ENCODE results near the gene EPN3.

Gene EPN3

GRCh38 chr17:50565402-50566350 is 33.1 kb downstream of the EPN3 start:
- no peak for DNase-seq (ENCODE audit: low read depth in 2 of 2, low spot score in 1 of 2)

GRCh38 chr17:50566886-50567285 is 34.4 kb downstream of the EPN3 start:
- DNase-seq (ENCODE audit: low read depth in 2 of 2, low spot score in 1 of 2), result no peak

DNA sequence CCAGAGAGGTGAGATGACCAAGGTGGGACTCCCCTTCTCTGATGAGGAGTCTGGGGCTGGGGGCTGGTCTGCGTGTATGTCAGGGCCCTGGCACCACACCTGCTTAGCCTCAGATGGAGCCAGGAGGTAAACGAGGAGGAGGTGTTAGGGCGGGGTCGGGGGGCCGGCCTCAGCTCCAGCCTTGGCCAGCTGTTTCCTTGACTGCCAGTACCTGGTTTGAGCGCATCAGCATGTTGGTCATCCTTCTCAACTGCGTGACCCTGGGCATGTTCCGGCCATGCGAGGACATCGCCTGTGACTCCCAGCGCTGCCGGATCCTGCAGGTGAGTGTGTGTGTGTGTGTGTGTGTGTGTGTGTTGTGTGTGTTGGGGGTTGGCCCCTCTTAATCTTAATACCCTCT is 36.1 kb downstream of the EPN3 start:
- DNase-seq (ENCODE audit: low read depth in 2 of 2, low spot score in 1 of 2), result no peak

GRCh38 chr17:50569592-50569991 is 37.1 kb downstream of the EPN3 start:
- no peak for DNase-seq (ENCODE audit: low read depth in 2 of 2, low spot score in 1 of 2)

- no peak for DNase-seq (ENCODE audit: low read depth in 2 of 2, low spot score in 1 of 2)
Observed at GRCh38 chr17:50570032-50570431, 37.5 kb downstream of the EPN3 start.

DNA sequence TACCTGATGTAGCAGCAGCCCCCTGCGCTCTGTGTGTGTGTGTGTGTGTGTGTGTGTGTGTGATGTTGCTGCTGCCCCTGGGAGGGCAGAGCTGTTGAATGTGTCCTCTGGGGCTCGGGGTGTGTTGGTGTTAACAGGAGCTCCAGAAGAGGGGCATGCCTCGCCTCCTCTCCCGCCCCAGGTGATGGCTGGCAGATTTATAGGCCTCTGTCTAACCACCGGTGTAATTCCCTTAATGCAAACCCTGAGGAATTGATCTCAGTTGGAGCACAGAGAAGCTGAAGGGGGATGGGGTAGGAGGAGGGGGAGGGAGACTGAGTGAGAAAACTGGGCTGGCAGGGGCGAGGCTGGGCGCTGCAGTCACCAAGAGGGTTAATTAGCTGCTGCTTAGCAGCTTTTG is 38.0 kb downstream of the EPN3 start:
- no peak for DNase-seq (ENCODE audit: low read depth in 2 of 2, low spot score in 1 of 2)

DNA sequence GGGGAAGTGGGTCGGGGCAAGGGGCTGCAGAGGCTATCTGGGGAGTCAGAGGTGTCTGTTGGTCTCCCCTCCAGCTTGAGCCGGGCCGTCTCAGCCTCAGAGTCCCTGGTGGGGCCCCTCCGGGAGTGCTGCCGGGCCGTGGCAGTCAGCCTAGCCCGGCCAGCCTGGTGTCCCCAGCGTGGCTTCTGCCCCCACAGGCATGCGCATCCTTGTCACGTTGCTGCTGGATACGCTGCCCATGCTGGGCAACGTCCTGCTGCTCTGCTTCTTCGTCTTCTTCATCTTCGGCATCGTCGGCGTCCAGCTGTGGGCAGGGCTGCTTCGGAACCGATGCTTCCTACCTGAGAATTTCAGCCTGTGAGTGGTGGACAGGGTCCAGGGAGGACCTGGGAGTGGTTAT is 39.1 kb downstream of the EPN3 start:
- DNase-seq (ENCODE audit: low read depth in 2 of 2, low spot score in 1 of 2), result no peak

GRCh38 chr17:50572541-50572940 is 40.0 kb downstream of the EPN3 start:
- DNase-seq (ENCODE audit: low read depth in 2 of 2, low spot score in 1 of 2), result no peak

- no peak for DNase-seq (ENCODE audit: low read depth in 2 of 2, low spot score in 1 of 2)
Observed at GRCh38 chr17:50573866-50574611, 41.5 kb downstream of the EPN3 start.

GRCh38 chr17:50575581-50576210 is 43.2 kb downstream of the EPN3 start:
- DNase-seq (ENCODE audit: low read depth in 2 of 2, low spot score in 1 of 2), result no peak

DNA sequence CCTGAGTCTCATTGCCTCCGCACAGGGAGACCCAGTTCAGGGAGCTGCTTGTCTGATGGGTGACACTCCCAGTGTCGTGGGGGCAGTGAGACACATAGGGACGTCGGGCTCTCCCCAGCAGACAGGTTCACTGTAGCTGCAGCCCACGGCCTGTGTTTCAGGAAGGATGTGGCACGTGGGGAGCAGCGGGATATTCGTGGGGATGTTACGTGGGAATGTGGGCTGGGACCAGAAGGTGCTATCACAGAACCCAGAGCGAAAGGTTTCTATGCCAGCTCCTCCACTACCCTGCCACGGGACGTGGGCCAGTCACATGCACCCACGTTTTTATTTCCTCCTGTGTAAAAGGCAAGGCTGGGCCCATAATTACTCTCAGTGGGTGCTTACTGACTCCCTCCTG is 44.3 kb downstream of the EPN3 start:
- no peak for DNase-seq (ENCODE audit: low read depth in 2 of 2, low spot score in 1 of 2)

DNA sequence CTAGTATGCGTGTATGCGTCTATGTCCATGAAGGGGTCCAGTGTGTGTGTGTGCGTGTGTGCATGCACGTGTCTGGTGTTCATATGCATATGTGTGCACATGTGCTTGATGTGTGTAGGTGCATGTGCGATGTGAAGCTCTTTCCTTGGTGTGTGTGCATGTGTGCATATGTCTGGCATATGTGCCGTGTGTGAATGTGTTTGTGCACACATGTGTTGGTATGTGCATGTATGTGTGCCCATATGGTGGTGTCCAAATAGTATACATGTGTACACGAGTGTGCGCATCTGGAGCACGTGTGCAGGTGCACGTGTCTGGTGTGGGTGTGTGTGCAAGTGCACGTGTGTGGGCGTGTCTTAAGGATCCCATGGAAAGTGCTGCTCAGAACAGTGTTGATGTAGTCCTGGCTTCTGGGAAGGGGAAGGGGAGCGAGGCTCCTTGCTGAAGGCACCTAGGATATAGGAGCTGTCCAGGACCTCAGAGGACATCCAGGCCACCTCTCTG is 45.0 kb downstream of the EPN3 start:
- DNase-seq (ENCODE audit: low read depth in 2 of 2, low spot score in 1 of 2), result no peak

- no peak for DNase-seq (ENCODE audit: low read depth in 2 of 2, low spot score in 1 of 2)
Observed at GRCh38 chr17:50578173-50578572, 45.6 kb downstream of the EPN3 start.

GRCh38 chr17:50579399-50579798 is 46.9 kb downstream of the EPN3 start:
- no peak for DNase-seq (ENCODE audit: low read depth in 2 of 2, low spot score in 1 of 2)

DNA sequence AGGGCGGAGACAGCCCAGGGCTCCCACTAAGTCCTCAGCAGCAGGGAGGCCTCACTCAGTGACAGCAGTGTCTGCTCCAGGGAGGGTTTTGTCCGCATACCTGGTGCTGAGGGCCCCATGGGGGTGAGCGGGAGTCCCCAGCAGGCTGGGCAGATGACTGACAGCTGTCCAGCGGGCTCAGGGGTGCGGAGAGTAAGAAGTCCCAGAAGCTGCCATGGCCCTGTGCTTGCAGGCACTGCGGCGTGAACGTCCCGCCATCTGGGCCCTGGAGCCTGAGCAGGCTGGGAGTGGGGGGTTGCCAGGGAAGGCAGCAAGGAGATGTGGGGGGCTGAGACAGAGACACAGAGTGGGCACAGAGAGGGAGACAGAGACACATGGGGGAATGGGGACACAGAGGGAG is 48.1 kb downstream of the EPN3 start:
- no peak for DNase-seq (ENCODE audit: low read depth in 2 of 2, low spot score in 1 of 2)

GRCh38 chr17:50581316-50581715 is 48.8 kb downstream of the EPN3 start:
- DNase-seq (ENCODE audit: low read depth in 2 of 2, low spot score in 1 of 2), result no peak

DNA sequence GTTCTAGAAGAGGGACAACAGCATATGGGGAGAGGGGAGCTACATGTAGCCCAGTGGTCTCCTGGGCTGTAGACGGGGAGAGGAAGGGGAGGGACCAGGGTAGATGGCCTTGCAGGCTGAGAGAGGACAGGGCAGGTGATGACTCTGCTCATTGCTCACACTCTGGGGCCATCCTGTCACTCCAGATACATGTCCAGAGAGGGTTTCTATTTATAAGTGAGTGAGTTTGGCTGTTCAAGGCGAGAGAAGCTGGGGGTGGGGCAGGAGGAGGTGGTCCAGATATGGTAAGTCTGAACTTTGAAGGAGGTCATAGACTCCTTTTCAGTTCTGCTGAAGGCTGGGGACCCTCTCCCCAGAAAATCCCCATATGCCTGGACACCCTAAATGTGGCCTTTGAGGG is 50.2 kb downstream of the EPN3 start:
- no peak for DNase-seq (ENCODE audit: low read depth in 2 of 2, low spot score in 1 of 2)

DNA sequence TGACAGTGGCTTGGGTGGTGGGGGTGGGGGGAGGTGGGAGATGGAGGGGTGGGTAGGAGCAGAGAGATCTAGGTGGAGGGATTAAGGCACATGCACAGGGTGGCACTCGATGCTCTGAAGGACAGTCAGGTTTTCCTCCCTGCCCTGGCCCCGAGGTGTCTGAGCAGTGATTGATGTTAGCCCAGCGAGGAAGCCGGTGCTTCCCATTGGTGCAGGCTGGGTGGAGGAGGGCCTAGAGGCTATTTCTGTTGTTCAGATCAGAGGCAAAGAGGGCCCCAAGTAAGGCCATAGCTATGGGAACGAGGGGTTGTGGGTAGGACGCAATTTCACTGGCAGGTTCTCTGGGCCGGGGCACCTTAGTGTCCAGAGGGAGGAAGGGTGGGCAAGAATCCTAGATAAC is 51.1 kb downstream of the EPN3 start:
- no peak for DNase-seq (ENCODE audit: low read depth in 2 of 2, low spot score in 1 of 2)

DNA sequence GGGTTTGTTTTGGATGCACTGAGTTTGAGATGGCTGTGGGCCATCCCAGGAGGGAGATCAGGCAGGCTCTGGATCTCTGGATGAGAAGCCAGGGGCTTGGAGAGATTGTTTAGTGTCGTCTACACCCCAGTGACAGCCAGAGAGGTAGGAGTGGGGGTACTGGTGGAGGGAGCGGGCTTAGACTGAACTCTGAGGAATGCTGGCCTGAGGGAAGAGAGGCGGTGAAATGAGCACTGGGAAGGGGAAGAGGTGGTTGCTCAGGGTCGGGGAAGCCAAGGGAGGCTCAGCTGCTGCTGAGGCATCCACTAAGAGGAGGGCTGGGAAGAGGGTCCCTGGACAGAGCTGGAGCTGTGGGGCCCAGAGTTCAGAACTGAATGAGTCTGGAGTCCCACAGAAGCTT is 51.6 kb downstream of the EPN3 start:
- no peak for DNase-seq (ENCODE audit: low read depth in 2 of 2, low spot score in 1 of 2)

DNA sequence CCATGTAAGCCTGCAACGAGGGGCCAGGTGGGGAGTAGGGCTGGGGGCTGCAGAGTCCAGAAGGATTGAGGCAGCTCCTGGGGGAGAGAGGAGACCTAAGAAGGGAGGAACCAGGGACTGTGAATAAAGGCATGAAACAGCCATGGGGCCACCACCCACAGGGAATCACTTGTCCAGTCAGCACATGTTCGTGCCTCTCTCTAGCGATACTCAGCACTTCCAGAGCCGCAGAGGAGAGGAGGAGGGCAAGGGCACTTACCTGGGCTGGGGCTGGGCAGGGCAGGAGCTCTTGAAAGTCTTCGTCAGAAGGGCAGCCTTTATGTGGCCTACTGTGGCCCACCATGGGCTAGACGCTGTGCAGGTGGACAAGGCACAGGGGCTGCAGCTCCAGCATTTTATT is 52.2 kb downstream of the EPN3 start:
- DNase-seq (ENCODE audit: low read depth in 2 of 2, low spot score in 1 of 2), result no peak

GRCh38 chr17:50585346-50585745 is 52.8 kb downstream of the EPN3 start:
- no peak for DNase-seq (ENCODE audit: low read depth in 2 of 2, low spot score in 1 of 2)

DNA sequence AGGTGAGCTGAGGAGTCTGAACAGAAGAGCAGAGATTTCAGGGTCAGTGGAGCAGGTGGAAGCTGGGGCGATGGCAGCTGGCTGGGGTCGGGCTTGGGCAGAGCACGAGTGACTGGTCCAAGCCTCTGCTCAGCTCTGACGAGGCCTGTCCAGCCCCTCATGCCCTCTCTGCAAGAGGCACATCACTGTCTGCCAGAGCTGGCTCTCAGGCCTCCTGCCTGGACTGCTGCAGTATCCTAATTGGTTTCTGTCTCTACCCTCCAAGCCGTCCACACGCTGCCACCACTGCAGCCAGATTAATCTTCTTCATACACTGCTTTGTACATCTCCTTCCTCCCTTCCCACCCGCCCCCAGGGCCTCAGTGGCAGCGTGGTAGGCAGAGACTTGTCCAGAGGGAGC is 53.4 kb downstream of the EPN3 start:
- no peak for DNase-seq (ENCODE audit: low read depth in 2 of 2, low spot score in 1 of 2)
